CD4-positive, alpha-beta T cell treated with Interleukin-4 for 4 hours (primary cell): ENCODE data around the gene HTR3B.
"Not testable (repeated sequence)": the region's sequence is repeated elsewhere in the genome, so short reads cannot be mapped to it uniquely, and the experiment has no call there.

Experiments used
- DNase-seq: peaks from one replicate; pipeline ENCODE4 v3.0.0-alpha.2; 2020

Gene HTR3B

DNA sequence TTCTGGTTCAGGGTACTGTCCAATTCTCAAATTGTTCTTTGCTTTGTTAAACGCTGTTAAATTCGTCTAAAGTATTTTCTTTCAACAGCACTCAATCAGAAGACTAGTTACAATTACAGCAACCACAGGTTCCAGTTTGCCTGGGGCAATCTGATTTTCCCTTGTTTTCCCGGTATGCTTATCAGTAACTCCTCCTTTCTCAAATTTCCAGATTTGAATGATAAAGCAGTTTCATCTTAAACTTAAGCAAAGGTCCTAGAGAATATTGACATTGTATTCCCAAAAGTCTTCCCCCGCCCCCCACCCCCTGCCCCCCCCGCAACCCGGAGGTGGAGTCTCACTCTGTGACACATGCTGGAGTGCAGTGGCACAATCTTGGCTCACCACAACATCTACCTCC is 18.7 kb upstream of the HTR3B start:
- no peak for DNase-seq

- DNase-seq = no peak
Measured at GRCh38 chr11:113888848-113889247, 15.7 kb upstream of the HTR3B start.

DNA sequence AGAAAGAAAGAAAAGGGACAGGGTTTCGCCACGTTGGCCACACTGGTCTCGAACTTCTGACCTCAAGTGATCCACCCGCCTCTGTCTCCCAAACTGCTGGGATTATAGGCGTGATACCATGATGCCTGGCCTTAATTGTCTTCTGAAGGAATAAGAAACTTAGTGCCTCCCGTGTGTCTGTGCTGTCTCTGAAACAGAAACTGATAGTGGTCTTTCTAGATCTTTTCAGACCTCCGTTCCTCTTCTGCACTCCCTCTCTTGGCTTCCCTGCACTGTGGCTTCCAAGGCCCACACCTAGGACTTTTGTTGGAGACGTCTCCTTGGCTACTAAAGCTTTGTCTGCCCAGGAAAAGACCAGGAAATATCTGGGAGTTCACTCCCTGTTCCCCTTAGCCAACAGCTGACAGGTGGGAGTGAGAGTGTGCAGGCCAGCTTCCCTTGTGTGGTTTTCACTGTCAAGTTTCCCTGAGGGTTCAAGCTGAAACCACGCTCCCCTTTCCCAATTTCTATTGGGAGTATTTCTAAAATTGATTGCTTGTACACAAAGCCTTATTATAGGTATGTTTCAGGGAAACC is 10.1 kb upstream of the HTR3B start:
- DNase-seq = no peak

- no peak for DNase-seq
Measured at GRCh38 chr11:113895367-113896155, 9.0 kb upstream of the HTR3B start.

GRCh38 chr11:113896156-113896879 is 8.3 kb upstream of the HTR3B start:
- DNase-seq = peak; percentile 40

DNA sequence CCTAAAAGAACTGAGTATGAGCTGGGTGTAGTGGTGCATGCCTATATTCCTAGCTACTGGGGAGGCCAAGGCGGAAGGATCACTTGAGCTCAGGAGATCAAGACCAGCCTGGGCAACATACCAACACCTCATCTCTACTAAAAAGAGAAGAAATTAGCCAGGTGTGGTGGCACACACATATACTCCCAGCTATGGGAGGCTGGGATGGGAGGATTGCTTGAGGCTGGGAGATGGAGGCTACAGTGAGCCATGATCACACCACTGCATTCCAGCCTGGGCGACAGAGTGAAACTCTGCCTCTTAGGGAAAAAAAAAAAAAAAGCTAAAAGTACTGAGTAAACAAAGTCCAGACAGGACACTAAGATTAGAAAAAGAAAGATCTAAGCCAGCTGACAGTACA is 3.5 kb upstream of the HTR3B start:
- DNase-seq = no peak

- DNase-seq = no peak
Measured at GRCh38 chr11:113906038-113906437, 1.4 kb downstream of the HTR3B start.

DNA sequence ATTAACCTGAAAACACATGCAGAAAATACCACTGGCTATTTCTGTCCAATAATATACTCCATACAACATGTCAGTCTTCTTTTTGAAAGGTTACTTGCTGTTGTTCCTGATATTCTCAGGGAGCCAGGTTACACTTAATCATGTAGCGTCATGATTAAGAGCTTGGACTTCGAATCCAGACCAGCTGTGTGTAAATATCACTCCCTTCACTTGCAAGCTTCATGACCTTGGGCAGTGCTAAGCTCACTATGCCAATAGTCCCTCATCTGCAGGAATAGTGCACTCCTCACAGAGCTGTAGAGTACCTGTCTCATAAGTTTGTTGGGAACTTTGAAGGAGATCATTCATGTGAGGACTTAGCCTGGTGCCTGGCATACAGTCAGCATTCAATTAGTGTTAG is 1.9 kb downstream of the HTR3B start:
- no peak for DNase-seq

GRCh38 chr11:113907152-113907551 is 2.6 kb downstream of the HTR3B start:
- DNase-seq = no peak

- DNase-seq = no peak
Measured at GRCh38 chr11:113907681-113908080, 3.1 kb downstream of the HTR3B start.

GRCh38 chr11:113908098-113908497 is 3.5 kb downstream of the HTR3B start:
- DNase-seq = no peak

- not testable (repeated sequence) for DNase-seq
Measured at GRCh38 chr11:113911491-113911890, 6.9 kb downstream of the HTR3B start.

GRCh38 chr11:113923572-113923971 is 19.0 kb downstream of the HTR3B start:
- DNase-seq = no peak

GRCh38 chr11:113926273-113927197 is 21.9 kb downstream of the HTR3B start:
- no peak for DNase-seq

DNA sequence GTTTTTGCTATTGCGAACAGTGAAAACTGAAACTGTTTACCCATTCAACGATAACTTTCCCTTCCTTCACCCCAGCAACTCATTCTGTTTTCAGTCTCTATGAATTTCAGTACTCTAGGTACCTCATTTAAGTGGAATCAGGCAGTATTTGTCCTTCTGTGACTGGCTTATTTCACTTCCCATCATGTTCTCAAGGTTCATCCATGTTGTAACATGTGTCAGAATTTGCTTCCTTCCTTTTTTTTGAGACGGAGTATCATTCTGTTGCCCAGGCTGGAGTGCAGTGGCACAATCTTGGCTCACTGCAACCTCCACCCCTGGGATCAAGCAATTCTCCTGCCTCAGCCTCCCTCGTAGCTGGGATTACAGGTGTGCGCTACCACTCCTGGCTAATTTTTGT is 23.7 kb downstream of the HTR3B start:
- DNase-seq = no peak

- DNase-seq = no peak
Measured at GRCh38 chr11:113932788-113933187, 28.2 kb downstream of the HTR3B start.

GRCh38 chr11:113934193-113934592 is 29.6 kb downstream of the HTR3B start:
- not testable (repeated sequence) for DNase-seq

DNA sequence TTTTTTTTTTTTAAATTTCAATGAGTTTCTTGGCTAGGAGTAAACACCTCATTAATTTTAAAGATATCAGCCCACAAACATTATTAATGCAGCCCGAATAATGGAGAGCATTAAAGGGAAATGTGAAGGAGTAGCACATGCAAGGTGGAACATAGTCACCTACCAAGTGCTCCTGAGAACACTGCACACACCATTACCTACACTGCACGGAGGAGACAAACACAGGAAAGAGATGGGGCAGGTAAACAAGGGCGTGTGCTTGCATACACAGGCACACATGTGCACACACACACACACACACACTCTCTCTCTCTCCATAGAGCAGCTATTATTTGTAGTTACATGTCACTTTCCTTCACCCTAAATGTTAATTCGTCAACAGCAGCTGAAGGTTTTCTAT is 30.2 kb downstream of the HTR3B start:
- DNase-seq = no peak

- DNase-seq = no peak
Measured at GRCh38 chr11:113935858-113936257, 31.3 kb downstream of the HTR3B start.

- no peak for DNase-seq
Measured at GRCh38 chr11:113937918-113938317, 33.3 kb downstream of the HTR3B start.

DNA sequence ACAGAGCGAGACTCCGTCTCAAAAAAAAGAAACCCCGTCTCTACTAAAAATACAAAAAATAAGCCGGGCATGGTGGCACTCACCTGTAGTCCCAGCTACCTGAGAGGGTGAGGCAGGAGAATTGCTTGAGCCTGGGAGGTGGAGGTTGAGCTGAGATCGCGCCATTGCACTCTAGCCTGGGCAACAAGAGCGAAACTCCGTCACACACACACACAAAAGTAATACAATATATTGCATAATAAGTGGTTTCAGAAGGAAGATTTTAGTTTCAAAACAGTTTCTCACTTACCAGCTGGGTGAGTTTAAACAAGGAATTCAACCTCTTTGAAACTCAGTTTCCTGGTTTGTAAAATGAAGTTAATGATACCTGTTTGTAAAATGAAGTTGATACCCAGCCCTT is 37.7 kb downstream of the HTR3B start:
- DNase-seq = no peak

- DNase-seq = not testable (repeated sequence)
Measured at GRCh38 chr11:113946162-113946561, 41.6 kb downstream of the HTR3B start.

- no peak for DNase-seq
Measured at GRCh38 chr11:113947994-113948393, 43.4 kb downstream of the HTR3B start.
